Lower leg skin (tissue), 4 donors: ENCODE data around the gene FOXR2. TPM values are rescaled to one million over a fixed set of nuclear protein-coding genes. Genes with fewer than 3 reads are reported as not detected.

ENCODE experiments used
- DNase-seq, 2 donors: peaks; one replicate each; pipeline ENCODE4 v3.0.0-alpha.2; 2019; ENCODE audit warnings: low spot score in 2 of 2
- H3K4me3 ChIP-seq: fragments of 200-600 bp; sonication (generic); 2 replicates; pipeline ENCODE4 v1.5.1; 2017; ENCODE audit warnings: mild to moderate bottlenecking, low read depth; ENCODE audit not compliant: poor library complexity, severe bottlenecking
- POLR2A ChIP-seq, 2 donors: fragments of 450-650 bp; IDR thresholded peaks; one replicate each; pipeline ENCODE4 v1.6.1; 2016 to 2017; ENCODE audit warnings: antibody characterized with exemption in 2 of 2, mild to moderate bottlenecking in 1 of 2, moderate library complexity in 1 of 2
- WGBS, 2 donors: methylation state at CpG; one replicate each; pipeline ENCODE4 v1.1.5; 2018; 5-methylcytosine and 5-hydroxymethylcytosine counted together
- intact Hi-C: fragments of 100-400 bp; cut with DNase I; formaldehyde crosslinking; loops from one replicate; pipeline ENCODE4 v1.15.0; 2023; ENCODE audit warnings: low total_unique reads
- total RNA-seq, 4 donors: library from RNA; depleted of rRNA; stranded (reverse); fragments of >200 nt; gene quantifications; one replicate each; pipeline ENCODE4 v1.1.0, GENCODE V29; 2016
- TF ChIP-seq, protein P1 (sequence below), 3 donors: fragments of 450-650 bp; IDR thresholded peaks; one replicate each; pipeline ENCODE4 v1.5.1; 2016; ENCODE audit warnings: antibody characterized with exemption in 3 of 3, mild to moderate bottlenecking in 3 of 3, moderate library complexity in 2 of 3

FOXR2 gene
- total RNA-seq, 4 donors from 2014 or later = not detected

DNA sequence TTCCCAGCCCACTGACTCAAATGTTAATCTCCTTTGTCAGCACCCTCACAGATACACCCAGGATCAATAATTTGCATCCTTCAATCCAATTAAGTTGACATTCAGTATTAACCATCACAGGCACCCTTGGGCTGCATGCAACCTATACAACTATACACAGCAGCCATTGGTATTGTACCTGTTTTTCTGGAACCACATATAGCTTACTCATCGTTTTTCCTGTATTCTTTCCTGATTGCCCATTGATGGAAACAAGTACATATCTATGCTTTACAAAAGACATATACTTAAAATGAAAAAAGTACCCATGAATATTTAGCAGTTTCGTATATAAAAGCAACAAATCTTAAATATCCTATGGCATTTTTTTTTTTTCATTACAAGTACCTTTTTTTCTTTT lies 3.7 kb upstream of the FOXR2 start:
- no peak overlapping the region for H3K4me3 ChIP-seq
- 50 to 54% methylated on average over 2 of the region's 2 CpGs for WGBS, 2 donors
- intact Hi-C loops = no loop called here
- TF ChIP-seq POLR2A (IDR thresholded peaks at IDR 0.05) = no peak
- TF ChIP-seq, protein P1, sequence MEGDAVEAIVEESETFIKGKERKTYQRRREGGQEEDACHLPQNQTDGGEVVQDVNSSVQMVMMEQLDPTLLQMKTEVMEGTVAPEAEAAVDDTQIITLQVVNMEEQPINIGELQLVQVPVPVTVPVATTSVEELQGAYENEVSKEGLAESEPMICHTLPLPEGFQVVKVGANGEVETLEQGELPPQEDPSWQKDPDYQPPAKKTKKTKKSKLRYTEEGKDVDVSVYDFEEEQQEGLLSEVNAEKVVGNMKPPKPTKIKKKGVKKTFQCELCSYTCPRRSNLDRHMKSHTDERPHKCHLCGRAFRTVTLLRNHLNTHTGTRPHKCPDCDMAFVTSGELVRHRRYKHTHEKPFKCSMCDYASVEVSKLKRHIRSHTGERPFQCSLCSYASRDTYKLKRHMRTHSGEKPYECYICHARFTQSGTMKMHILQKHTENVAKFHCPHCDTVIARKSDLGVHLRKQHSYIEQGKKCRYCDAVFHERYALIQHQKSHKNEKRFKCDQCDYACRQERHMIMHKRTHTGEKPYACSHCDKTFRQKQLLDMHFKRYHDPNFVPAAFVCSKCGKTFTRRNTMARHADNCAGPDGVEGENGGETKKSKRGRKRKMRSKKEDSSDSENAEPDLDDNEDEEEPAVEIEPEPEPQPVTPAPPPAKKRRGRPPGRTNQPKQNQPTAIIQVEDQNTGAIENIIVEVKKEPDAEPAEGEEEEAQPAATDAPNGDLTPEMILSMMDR (IDR thresholded peaks at IDR 0.05) = no peak
- DNase-seq = no peak

- no peak overlapping the region for H3K4me3 ChIP-seq
- DNase-seq = no peak
- TF ChIP-seq POLR2A (IDR thresholded peaks at IDR 0.05) = no peak
- TF ChIP-seq, protein P1 (IDR thresholded peaks at IDR 0.05) = no peak
- intact Hi-C loops = no loop called here
- 53 to 78% methylated on average over 5 of the region's 5 CpGs for WGBS, 2 donors
Observed at GRCh38 chrX:55624403-55624802, 1.2 kb downstream of the FOXR2 start.

- WGBS, 2 donors = 64 to 82% methylated on average over 8 of the region's 8 CpGs
- DNase-seq = no peak
- intact Hi-C loops = no loop called here
- no peak for TF ChIP-seq POLR2A (IDR thresholded peaks at IDR 0.05)
- TF ChIP-seq, protein P1 (IDR thresholded peaks at IDR 0.05) = no peak
- H3K4me3 ChIP-seq = no peak overlapping the region
Observed at GRCh38 chrX:55636109-55636508, 12.9 kb downstream of the FOXR2 start.

DNA sequence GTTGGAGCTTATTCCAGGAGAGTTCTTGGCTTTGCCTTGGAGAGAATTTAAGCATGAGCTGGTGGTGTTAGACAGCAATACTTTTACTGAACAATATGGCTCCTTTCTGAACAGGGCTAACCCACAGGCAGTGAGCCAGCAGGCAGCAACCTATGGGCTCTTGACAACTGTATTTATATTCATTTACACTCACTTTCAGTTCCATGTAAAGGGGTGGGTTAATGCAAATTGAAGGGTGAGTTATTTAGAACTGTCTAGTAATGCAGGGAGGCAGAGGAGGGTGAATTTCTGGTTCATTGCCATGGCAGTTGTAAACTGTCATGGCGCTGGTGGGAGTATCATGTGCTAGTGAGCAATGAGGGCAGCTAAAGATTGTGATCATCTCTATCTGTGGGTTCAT lies 15.7 kb downstream of the FOXR2 start:
- TF ChIP-seq, protein P1 (IDR thresholded peaks at IDR 0.05) = no peak
- TF ChIP-seq POLR2A (IDR thresholded peaks at IDR 0.05) = no peak
- no peak for DNase-seq
- WGBS, 2 donors = 54 to 90% methylated on average over 1 of the region's 1 CpG
- intact Hi-C loops = no loop called here
- no peak overlapping the region for H3K4me3 ChIP-seq

- TF ChIP-seq, protein P1 (IDR thresholded peaks at IDR 0.05) = no peak
- no peak for TF ChIP-seq POLR2A (IDR thresholded peaks at IDR 0.05)
- intact Hi-C loops = no loop called here
- 58 to 67% methylated on average over 4 of the region's 4 CpGs for WGBS, 2 donors
- DNase-seq = no peak
- H3K4me3 ChIP-seq = no peak overlapping the region
Observed at GRCh38 chrX:55640854-55641253, 17.7 kb downstream of the FOXR2 start.

DNA sequence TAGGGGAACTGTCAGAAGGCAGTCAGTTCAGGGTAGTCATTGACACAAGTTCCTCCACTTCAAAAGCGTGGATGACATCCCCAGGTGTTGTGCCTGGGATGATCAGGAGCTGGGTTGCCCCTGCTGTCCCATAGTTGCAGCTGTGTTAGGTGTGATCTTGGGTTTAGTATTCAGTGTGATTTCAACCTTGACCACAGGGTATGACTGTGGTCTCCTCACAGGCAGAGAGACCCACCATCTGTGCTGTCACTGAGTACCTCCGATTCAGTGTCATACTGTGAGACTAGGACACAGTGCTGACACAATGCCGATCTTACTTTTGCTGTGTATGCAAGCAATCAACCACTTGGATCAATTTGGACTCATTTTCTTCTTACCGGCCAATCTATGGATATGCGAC lies 25.2 kb downstream of the FOXR2 start:
- DNase-seq = no peak
- intact Hi-C loops = no loop called here
- 87 to 97% methylated on average over 5 of the region's 5 CpGs for whole genome bisulfite sequencing, 2 donors
- no peak overlapping the region for H3K4me3 ChIP-seq
- TF ChIP-seq, protein P1 (IDR thresholded peaks at IDR 0.05) = no peak
- no peak for TF ChIP-seq POLR2A (IDR thresholded peaks at IDR 0.05)
